GM18520 (cell line): ENCODE results near the gene CPLANE2.
"Not testable (repeated sequence)": the region's sequence is repeated elsewhere in the genome, so short reads cannot be mapped to it uniquely, and the experiment has no call there.

Source experiments
- ATAC-seq: cut with Tn5 transposase; IDR thresholded peaks from one replicate; pipeline ENCODE4 v1.9.1; 2021; ENCODE audit not compliant: unreplicated experiment

CPLANE2 gene

GRCh38 chr1:16236511-16237342, at the start of gene CPLANE2:
Gene CPLANE2, minus strand, starts transcription at chr1:16237183. Its CDS starts 441 bp downstream, at chr1:16236742.
- ATAC-seq: peak; percentile 76

- no peak for ATAC-seq
Observed at GRCh38 chr1:16286122-16286521, 49.1 kb upstream of the CPLANE2 start.

- ATAC-seq: no peak
Observed at GRCh38 chr1:16281765-16282164, 44.8 kb upstream of the CPLANE2 start.

- ATAC-seq: no peak
Observed at GRCh38 chr1:16279186-16279585, 42.2 kb upstream of the CPLANE2 start.

- ATAC-seq: no peak
Observed at GRCh38 chr1:16276302-16277030, 39.5 kb upstream of the CPLANE2 start.

- ATAC-seq: no peak
Observed at GRCh38 chr1:16275591-16275990, 38.6 kb upstream of the CPLANE2 start.

- no peak for ATAC-seq
Observed at GRCh38 chr1:16267690-16268180, 30.8 kb upstream of the CPLANE2 start.

- no peak for ATAC-seq
Observed at GRCh38 chr1:16266411-16267118, 29.6 kb upstream of the CPLANE2 start.

GRCh38 chr1:16262067-16262466, 25.1 kb upstream of the CPLANE2 start:
- no peak for ATAC-seq

GRCh38 chr1:16260814-16261213, 23.8 kb upstream of the CPLANE2 start:
- no peak for ATAC-seq

GRCh38 chr1:16258591-16259135, 21.7 kb upstream of the CPLANE2 start:
- ATAC-seq: no peak

- ATAC-seq: no peak
Observed at GRCh38 chr1:16257968-16258367, 21.0 kb upstream of the CPLANE2 start.

GRCh38 chr1:16257556-16257955, 20.6 kb upstream of the CPLANE2 start:
- ATAC-seq: not testable (repeated sequence)

- no peak for ATAC-seq
Observed at GRCh38 chr1:16256478-16256877, 19.5 kb upstream of the CPLANE2 start.

GRCh38 chr1:16254263-16254928, 17.4 kb upstream of the CPLANE2 start:
- no peak for ATAC-seq

- no peak for ATAC-seq
Observed at GRCh38 chr1:16253332-16253922, 16.4 kb upstream of the CPLANE2 start.

GRCh38 chr1:16252912-16253311, 15.9 kb upstream of the CPLANE2 start:
- ATAC-seq: no peak

GRCh38 chr1:16251381-16251780, 14.4 kb upstream of the CPLANE2 start:
- ATAC-seq: no peak

GRCh38 chr1:16250524-16251251, 13.7 kb upstream of the CPLANE2 start:
- no peak for ATAC-seq
